H1 (cell line): ENCODE data around the gene NMT1.

Experiments used
- BCL11A ChIP-seq, 2 experiments: IDR thresholded peaks; one replicate each; pipeline ENCODE4 v1.6.1; 2011; ENCODE audit warnings: low read depth in 2 of 2, low read length in 2 of 2, mild to moderate bottlenecking in 2 of 2
- CBX5 ChIP-seq: fragments of 300-800, 300-1000 bp; sonication (generic); IDR thresholded peaks from 2 replicates; pipeline ENCODE4 v1.7.1; 2016; ENCODE audit warnings: antibody characterized with exemption, low read length, low read depth
- HDAC2 ChIP-seq, 2 experiments: fragments of 300-600 bp in 1 of 2; sonication (generic) in 1 of 2; IDR thresholded peaks; 2 replicates each; pipeline ENCODE4 v1.6.1; 2011 to 2012; ENCODE audit warnings: low read depth in 2 of 2, low read length in 2 of 2, mild to moderate bottlenecking in 2 of 2, moderate library complexity in 2 of 2, borderline replicate concordance in 1 of 2, inconsistent platforms in 1 of 2
- MAX ChIP-seq: IDR thresholded peaks from 2 replicates; pipeline ENCODE4 v1.6.1; 2012; ENCODE audit warnings: inconsistent platforms
- PHF8 ChIP-seq: fragments of 200-600 bp; sonication (generic); conservative IDR thresholded peaks from 2 replicates; pipeline ENCODE4 v1.7.1; 2012; ENCODE audit warnings: low read depth, mild to moderate bottlenecking, inconsistent platforms, low read length, moderate library complexity
- RXRA ChIP-seq: IDR thresholded peaks from 2 replicates; pipeline ENCODE4 v1.6.1; 2011; ENCODE audit warnings: low read depth, mild to moderate bottlenecking, low read length, moderate library complexity; ENCODE audit not compliant: insufficient read depth
- ZNF274 ChIP-seq: IDR thresholded peaks from 2 replicates; pipeline ENCODE4 v1.7.0; 2012; ENCODE audit warnings: low read length, borderline replicate concordance; ENCODE audit errors: extremely low read depth

DNA sequence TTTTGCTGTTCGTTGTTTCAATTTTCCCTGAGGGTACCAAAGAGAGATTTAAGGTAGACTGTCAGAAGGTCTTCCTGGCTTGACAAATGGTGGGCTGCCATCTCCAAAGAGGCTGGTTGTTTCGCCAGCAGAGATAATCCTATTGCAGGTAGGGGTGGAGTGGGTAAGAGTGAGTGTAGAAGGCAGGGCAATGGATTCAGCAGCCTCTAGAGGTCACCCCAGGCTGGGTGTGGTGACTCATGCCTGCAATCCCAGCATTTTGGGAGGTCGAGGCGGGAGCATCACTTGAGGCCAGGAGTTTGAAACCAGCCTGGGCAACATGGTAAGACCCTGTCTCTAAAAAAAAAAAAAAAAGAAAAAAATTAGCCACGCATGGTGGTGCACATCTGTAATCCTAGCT lies 44.3 kb upstream of the NMT1 start:
- TF ChIP-seq MAX = no peak; the same call in 1 of the 2 replicates
- TF ChIP-seq PHF8 = no peak
- no peak for TF ChIP-seq CBX5
- no peak for TF ChIP-seq HDAC2 (IDR thresholded peaks at IDR 0.05; ENCODE audit: borderline replicate concordance in 1 of 2, low read depth in 2 of 2, low read length in 2 of 2)
- no peak for TF ChIP-seq BCL11A (IDR thresholded peaks at IDR 0.05; ENCODE audit: low read depth in 2 of 2, low read length in 2 of 2)
- TF ChIP-seq ZNF274 = no peak
- TF ChIP-seq RXRA = no peak
